CD4-positive, alpha-beta T cell treated with Interleukin-15 for 1 hour (primary cell): ENCODE data around the gene STK39.
"Not testable (repeated sequence)": the region's sequence is repeated elsewhere in the genome, so short reads cannot be mapped to it uniquely, and the experiment has no call there.

Source experiments
- DNase-seq: peaks from one replicate; pipeline ENCODE4 v3.0.0-alpha.2; 2020

Gene STK39

DNA sequence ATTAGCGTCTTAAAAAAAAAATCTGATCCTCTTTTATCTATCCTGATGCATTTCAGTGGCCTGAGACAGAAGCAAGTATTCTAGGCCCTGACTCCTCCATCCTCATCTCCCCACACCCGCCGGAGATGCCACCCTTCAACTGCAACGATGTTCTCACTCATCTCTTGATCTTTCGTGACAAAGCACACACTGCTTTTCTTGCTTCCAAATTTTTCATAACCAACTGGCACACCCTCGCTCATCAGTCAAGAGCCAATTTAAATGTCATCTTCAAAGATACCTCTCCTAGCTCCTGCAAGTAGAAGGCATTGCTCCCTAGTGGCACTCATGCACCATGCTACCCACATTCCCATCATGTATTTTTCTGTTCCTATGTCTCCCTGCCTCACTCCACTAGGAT, 115.0 kb downstream of the STK39 start:
- DNase-seq, result no peak

DNA sequence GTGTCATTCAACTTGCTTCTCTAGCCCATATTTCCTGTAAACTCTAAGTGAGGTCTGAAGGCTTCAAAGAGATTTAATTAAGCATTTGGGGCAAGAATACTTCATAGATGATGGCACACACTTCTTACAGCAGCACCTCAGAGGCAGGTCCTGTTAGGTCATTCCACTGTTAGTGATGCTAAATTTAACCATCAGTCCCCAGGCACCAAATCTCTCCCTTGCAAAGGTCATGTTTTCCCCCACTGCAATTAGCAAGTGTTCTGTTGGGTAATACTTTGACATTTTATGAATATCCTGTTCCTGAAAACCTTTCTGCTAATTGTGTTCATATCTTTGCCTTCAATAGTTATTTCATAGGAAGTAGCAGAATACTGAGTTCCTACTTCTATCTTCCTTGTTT, 117.0 kb downstream of the STK39 start:
- DNase-seq, result no peak

DNA sequence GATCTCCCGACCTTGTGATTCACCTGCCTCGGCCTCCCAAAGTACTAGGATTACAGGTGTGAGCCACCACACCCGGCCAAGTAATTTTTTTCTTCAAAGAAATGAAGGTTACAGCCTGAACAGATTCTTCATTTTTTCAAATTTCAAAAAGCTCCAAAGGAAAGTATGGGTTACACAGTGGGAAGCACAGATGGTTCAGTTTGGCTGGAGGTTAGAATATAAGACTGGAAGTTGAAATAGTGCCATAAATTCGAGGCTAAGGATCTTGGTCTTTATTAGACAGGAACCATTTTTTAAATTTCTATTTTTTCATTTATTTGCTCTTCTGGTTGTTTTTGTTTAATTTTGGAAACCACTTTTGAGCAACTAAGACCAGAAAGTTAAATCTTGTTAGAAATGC, 120.0 kb downstream of the STK39 start:
- no peak for DNase-seq

DNA sequence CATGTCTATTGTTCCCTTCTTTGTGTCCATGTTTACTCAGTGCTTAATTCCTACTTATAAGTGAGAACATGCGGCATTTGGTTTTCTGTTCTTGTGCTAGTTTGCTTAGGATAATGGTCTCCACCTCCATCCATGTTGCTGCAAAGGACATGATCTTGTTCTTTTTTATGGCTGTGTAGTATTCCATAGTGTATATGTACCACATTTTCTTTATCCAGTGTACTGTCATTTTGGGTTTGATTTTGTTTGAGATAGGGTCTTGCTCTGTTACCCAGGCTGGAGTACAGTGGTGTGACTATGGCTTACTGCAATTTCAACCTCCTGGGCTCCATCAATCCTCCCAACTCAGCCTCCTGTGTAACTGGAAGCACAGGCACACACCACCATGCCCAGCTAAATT, 125.2 kb downstream of the STK39 start:
- DNase-seq, result not testable (repeated sequence)

DNA sequence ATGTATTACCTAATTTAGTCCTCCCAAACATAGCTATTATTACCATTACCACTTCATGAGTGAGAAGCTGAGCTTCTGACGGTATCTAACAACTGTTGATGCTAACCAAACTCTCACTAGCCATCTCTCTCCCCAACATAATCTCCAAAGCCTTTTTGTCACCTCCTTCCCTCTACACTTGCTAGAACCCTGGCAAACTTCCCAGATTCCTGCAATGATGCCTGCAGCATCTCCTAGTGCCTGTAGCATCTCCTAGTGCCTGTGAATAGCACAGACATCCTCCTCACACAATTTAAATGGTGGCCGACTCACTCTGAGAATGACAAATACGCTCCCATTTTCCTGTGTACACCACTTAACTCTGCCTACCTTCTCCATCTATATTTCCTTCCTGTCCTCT, 126.7 kb downstream of the STK39 start:
- no peak for DNase-seq

DNA sequence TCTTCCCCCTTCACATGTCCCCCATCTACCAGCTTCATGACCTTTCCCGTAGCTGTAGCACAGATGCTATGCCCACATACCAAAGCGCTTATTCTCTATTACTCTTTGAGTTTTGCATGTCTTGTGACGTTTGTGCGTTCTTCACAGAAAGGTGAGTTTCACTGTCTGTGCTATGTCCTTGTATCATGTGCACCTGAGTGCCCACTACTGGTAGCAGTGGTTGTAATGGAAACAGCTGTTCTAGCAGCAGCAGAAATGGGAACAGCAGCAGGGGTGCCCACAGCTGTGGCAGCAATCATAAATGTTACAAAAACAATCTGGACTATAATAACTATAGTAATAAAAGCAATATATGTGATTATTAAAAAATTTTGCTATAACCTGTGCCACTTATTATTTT, 127.1 kb downstream of the STK39 start:
- no peak for DNase-seq

DNA sequence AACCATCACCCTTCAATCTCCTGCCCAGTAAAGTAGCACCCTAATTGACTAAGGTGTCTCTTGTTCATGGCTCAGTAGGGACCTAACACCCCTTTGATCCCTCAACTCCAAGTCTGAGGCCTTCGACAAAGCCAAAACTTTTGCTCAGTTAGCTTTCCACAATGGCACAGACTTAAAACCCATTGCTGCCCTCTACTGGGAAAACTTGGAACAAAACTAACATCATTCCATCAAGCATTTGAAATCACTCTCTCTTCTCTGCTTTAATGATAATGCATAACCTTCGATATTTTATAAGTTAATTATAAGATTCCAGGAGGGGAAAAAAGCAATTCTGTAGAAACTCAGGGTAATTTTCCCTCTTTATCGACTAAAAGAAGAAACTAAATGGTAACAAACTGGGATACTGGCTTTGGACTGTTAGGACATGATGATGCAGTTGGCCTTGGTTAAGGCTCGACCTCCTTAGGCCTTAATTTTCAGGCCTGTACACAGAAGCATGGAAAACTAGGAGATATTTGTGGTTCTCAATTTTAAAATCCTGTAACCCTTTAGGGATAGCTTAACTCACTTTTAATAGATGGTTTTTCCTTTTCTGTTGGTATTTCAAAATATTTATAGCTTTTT, 127.8 kb downstream of the STK39 start:
- no peak for DNase-seq

DNA sequence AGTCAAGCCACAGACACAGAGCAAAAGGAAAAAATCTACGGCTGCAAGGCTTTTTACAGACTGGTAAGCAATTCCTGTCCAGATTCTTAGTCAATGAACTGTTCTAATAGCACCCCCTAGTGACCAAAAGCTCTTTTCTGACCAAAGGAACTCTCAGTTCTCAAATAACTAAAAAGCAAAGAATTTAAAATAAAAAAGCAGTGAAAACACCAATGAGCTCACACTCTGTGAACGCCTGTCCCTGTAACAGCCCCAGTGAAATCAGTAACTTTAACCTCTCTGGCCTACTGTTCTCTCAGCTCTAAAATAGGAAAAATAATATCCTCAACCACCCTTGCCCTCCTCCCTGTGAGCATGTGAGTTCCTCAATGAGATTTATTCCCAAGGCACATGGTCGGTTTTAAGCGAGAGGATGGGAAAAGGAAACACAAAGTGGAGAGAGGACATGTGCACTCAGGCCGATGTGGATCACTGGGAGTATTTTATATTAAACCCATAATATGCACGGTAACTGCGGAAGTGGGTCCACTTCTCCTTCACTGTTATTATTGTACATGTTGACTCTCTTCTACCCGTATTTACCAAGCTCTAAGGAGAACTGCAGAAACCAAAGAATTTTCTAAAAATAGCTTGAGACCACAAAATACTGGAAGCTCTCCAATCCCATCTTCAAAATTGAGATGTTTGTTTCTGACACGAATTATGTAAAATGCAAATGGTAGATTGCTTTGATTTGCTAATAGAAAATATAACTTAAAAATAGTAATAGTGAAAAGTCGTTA, 128.5 kb downstream of the STK39 start:
- no peak for DNase-seq

DNA sequence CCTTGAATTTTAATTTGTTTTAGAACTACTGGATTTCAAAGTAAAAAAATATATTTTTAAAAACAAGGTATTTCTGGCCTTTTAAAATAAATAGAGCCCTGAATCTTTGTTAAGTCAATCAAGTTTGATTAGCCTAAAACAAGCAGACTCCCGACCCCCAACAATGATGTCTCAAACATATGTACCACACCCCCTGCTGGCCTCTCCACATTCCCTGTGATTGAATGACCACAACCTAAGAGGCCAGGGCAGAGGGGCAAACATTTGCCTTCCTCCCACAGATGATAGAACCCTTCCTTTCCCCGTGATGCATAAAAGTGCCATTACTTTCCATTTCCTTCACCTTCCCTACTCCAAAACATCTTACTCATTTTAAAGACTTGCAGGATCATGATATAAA, 130.9 kb downstream of the STK39 start:
- DNase-seq, result no peak

DNA sequence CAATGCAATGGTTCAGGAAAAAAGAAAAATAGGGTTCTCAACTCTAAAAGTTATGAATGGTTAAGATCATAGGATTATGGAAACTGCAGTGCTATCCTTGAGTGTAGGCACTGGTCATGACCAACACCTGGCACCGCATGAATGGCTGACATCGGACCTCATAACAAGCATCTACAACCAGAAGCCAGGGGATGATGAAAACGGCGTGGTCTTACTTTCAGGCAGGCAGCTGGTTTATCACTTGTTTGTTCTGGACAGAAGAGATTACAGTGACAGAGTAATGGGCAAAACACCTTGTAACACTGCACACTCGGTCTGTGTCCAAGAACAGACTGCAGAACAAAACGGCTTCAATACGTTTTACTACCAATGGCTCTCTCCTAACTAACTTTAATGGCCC, 132.8 kb downstream of the STK39 start:
- no peak for DNase-seq

DNA sequence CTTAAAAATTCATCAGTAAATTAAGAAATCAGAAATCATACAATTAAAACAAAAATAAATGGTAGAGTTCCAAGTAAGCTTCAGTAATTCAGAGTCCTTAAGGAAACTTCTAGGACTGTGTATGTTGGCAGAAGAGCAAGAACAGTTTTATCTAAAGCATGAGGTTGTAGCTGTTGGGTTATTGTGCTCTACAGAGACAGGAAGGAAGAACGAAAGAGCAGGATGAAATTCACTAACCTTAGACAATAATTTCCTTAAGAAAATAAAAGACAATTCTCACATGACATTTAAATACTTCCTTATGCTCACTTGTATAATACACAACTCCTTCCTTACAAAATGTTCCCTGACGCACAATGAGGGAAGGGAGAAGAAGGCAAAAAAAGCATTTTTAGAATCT, 133.4 kb downstream of the STK39 start:
- DNase-seq, result no peak

DNA sequence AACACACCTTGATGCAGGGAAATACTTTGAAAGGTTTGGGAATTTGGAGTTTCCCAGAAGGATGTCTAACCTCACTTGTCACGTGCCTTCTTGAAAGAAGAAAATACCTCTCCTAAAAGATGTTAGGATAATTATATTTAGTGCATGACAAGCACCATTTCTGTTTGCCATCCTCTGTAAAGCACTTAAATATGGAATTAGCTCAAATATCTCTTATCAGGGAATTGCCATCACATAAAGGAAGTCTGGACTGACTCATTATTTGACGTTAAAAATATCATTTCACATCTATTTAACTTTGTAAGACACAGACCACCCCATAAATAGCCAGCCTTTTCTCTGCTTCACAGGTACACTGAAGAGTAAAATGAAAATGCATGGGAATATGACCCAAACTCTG, 140.1 kb downstream of the STK39 start:
- no peak for DNase-seq

DNA sequence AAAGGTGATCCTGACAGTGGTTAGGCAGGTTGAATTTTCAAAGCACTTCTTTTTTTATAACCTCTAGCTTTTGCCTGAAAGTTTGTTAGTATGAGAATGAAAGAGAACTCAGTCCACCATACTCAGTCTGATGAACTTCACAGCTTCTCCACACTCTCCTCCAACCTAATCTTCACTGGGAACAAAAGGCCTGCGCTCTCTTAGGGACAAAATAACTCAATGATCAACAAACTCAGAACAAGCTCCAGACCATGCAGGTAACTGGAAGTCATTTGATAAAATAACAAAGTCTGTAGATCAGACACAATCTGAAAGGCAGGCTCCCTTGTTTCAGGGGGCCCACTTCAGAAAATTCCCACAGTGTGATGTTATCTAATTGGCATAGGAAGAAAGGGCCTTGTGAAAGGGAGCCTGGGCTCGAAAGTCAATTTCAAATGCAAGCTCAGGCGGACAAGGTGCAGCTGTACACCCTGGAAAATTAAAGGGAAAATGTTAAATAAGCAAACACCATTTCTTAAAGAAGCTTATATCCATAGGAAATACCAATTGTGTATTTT, 142.2 kb downstream of the STK39 start:
- DNase-seq, result no peak

DNA sequence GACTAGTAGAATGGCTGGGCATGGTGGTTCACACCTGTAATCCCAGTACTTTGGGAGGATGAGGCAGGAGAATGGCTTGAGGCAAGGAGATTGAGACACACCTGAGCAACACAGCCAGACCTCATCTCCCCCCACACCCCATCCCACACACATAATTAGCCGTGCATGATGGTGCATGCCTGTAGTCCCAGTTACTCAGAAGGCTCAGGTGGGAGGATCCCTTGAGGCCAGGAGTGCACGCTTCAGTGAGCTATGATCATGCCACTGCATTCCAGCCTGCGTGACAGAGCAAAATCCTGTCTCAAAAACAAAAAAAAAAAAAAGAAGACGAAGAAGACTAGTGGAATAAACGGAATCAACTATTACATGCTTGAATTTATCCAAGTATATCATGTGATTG, 150.0 kb downstream of the STK39 start:
- no peak for DNase-seq

DNA sequence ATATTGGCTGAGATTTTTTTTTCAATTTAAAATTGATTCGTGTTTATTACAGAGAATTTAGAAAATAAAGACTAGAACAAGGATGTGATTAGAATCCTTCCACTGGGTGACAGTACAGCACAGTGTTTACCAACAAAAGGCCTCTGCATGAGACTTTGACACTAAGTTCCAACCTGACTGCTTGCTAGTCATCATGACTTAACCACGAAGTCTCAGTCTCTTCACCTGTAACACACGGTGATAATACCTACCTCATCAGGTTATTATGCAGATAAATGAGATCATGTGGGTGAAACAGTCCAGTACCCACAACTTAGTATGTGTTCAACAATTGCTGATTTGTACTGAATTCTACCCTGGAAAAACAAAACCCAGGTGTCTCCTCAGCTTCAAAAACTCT, 151.2 kb downstream of the STK39 start:
- no peak for DNase-seq

DNA sequence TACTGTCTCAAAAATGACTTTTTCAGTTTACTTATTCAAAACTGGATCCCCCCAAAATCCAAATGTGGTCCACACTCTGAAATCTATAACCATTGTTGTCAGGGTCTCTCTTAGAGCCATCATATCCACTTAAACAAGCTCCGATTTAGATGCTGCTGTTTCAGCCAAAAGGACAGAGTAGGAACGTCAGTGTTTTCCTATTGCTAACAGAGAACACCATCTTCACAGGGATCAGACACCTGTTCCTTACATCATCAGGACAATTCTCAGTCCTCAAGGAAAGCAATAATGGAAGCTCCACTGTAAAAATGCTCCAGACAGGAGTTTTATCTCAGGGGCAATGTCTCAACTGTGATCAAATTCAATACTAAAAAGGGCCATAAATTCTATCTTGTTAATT, 155.4 kb downstream of the STK39 start:
- no peak for DNase-seq

DNA sequence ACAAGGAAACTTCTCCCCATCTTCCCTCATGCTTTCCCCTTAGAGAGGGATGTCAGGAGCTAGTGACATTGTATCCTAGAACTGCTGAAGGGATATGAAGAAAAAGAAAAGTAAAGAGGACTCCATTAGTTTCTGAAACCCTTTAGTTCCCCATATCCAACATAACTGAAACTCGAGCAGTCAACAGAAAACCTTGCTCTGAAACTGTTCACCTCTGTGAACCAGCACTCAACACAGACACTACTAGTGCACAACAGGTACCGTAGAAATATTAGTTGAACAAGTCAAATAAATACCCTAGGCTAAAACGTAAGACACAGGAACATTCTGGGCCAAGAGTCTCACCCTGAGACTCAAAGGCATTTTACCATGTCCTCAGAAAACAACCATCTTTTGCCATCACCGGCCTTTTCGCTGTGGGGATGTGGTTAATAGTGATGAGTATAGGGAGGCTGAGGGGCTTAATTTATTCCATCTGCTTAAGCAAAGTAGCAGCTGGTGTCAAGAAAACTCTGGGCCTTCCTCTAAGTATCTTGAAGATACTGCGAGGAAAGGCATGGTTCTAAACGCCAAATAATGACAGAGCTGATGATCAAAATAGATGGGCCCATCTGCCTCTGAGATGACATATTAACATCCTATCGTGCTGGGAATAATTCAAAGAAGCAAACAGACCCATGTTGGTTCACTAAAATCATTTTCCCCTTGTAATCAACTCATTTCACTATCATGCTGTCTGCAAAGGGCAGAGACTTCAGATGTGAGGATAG, 156.8 kb downstream of the STK39 start:
- no peak for DNase-seq

DNA sequence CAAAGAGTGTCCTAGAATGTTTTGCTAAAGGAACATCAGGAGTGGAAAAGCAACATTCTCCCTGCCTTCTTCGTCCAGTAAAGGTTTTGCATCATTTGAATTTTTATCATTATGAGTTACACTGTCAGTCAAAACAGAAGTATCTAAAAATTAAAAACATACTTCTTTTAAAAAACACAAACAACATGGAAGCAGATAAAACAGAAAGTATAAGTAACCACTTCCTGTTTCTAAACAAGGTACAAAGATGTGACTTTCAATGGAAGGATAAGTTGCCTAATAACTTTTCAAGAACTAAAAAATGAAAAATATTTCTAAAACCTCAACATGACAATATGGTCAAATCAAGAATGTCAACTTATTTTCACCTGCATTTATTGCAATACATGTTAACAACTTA, 158.2 kb downstream of the STK39 start:
- no peak for DNase-seq

DNA sequence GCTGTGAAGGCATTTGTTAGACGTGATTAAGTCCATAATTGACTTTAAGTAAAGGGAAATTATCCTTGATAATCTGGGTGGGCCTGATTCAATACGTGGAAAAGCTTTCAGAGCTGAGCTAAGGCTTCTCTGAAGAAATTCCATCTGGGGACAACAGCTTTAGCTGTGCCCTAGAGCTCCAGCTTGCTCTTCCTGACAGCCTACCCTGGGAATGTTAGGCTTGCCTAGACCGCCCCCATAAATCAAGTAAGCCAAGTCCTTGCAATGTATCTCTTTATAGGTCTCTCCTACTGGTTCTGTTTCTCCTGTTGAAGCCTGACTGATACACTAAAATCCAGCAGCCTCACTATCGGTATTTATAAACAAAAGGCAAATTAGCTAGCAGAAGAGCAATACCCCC, 160.0 kb downstream of the STK39 start:
- DNase-seq, result no peak

DNA sequence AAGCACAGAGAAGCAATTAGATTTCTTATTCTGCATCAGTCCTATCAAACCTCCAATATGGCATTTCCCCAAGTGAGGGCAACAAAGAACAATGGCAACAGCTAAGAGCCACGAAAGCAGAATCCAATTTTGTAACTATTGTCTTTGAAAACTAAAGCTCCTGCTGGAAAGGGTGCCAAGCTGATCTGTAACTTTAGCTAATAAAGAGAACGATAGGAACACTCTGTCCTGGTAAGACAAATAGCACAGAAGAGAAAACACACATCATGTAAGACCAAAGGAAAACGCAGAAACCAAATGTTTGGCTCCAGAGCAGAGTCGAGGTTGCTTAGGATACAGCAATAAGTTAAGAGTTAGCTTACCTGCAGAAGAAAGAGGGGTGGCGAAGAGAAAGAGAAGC, 160.5 kb downstream of the STK39 start:
- DNase-seq, result no peak

DNA sequence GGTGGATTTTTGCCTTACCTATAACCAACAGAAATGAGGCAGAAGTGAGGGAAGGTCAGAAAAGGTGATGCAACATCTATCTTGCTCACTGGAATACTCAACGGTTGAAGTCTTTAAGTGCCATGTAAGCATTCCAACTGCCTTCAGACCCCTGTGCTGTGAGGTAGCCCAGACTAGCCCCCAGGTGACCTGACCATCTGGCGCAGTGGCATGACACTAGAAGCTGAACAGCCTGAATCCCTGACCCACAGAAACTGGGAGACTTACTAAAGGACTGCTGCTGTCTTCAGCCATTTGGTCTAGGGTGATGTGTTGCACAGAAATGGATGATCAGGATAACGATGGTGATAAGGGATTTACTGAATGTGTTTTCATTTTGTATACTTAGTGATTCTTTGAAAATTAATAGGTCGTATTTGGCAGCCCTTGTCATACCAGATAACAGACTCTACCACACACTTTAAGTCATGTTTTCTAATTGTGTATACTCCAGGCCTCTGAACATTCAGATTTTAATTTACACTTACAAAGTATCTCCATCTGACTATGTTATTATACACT, 161.5 kb downstream of the STK39 start:
- no peak for DNase-seq

DNA sequence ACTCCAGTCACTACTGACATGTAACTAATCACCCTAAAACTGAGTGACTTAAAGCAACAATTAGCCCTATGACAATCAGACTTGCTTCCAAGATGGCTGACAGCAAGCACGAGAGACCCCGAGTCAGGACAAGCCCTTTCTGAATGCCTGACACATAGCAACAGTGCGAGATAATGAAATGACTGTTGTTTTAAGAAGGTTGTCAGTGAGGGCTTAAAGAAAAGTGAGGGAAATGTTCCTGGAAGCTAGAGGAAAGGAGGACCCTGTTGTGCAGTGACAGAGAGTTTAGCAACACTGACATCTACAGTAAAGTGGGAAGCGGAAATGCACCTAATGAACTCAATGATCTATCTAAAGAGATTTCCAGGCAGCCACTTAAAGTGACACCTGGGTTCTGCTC, 163.1 kb downstream of the STK39 start:
- DNase-seq, result no peak

DNA sequence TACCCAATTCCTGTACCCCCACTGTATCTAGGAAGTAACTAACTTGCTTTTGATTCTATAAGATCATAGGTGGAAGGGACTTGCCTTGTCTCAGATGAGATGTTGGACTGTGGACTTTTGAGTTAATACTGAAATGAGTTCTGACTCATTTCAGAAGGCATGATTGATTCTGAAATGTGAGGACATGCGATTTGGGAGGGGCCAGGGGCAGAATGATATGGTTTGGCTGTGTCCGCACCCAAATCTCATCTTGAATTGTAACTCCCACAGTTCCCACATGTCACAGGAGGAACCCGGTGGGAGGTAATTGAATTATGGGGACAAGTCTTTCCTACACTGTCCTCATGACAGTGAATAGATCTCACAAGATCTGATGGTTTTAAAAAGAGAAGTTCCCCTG, 165.9 kb downstream of the STK39 start:
- DNase-seq, result not testable (repeated sequence)

DNA sequence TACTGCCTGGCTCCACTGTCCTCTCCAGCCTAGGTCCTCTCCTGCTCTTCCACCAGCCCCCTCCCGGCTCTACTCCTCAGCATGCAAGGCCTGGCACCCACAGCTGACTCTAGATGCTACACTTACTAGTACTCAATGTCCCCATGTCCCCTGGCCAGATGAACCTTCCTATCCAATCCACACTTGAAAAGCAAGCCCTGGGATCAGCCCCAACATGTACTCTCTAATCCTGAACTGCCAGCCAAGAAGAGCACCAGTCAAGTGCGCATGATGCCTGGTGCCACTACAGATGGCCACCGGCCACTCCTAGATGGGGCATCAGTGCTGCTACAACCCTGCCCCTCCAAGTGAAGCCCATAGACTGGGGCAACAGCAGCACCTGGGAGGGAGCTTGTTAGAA, 168.2 kb downstream of the STK39 start:
- no peak for DNase-seq
